Measurements from ENCODE around the gene GRHL1.

DNA sequence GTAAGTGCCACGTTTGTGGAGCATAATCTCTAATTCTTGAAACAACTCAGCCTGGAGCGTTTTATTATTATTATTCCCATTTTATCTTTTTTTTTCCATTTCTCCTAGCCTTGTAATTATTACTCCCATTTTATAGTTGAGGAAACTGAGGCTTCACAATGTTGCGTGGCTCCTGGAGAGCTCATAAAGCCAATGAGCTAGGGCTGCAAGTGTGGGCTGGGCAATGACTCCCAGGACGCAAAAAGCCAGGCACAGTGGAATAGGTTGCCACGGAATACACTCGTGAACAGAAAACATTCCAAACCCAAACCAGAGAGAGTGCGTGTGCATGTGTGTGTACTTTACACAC lies 78.4 kb downstream of the GRHL1 start:
- TF ChIP-seq, protein P1, sequence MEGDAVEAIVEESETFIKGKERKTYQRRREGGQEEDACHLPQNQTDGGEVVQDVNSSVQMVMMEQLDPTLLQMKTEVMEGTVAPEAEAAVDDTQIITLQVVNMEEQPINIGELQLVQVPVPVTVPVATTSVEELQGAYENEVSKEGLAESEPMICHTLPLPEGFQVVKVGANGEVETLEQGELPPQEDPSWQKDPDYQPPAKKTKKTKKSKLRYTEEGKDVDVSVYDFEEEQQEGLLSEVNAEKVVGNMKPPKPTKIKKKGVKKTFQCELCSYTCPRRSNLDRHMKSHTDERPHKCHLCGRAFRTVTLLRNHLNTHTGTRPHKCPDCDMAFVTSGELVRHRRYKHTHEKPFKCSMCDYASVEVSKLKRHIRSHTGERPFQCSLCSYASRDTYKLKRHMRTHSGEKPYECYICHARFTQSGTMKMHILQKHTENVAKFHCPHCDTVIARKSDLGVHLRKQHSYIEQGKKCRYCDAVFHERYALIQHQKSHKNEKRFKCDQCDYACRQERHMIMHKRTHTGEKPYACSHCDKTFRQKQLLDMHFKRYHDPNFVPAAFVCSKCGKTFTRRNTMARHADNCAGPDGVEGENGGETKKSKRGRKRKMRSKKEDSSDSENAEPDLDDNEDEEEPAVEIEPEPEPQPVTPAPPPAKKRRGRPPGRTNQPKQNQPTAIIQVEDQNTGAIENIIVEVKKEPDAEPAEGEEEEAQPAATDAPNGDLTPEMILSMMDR (IDR thresholded peaks at IDR 0.05), result no peak
- TF ChIP-seq POLR2A (IDR thresholded peaks at IDR 0.05), result no peak
